SU-DHL-6 (cell line): ENCODE measurements around the gene EFNA5.

Experiments
- H2AFZ ChIP-seq: fragments of 200-600 bp; sonication (generic); 2 replicates; pipeline ENCODE4 v1.6.1; 2014; ENCODE audit warnings: low read depth, mild to moderate bottlenecking, moderate library complexity, mixed read lengths, antibody characterized with exemption, low read length; ENCODE audit not compliant: severe bottlenecking
- H3F3A ChIP-seq: fragments of 200-600 bp; shearing (Covaris generic); 2 replicates; pipeline ENCODE4 v1.6.0; 2016; ENCODE audit warnings: antibody characterized with exemption, mild to moderate bottlenecking; ENCODE audit not compliant: insufficient read depth
- H3K27ac ChIP-seq: fragments of 200-600 bp; sonication (generic); 2 replicates; pipeline ENCODE4 v1.5.1; 2016; ENCODE audit warnings: low read depth, mild to moderate bottlenecking, low read length, moderate library complexity, mixed read lengths
- H3K27me3 ChIP-seq: fragments of 200-600 bp; sonication (generic), shearing (Covaris generic); 2 replicates; pipeline ENCODE4 v1.6.0; 2014; ENCODE audit warnings: mild to moderate bottlenecking, low read length
- H3K36me3 ChIP-seq: fragments of 200-600 bp; sonication (generic); 2 replicates; pipeline ENCODE4 v1.6.1; 2014; ENCODE audit warnings: mild to moderate bottlenecking, low read length, mixed read lengths
- H3K4me2 ChIP-seq: fragments of 300-600, 200-600 bp; shearing (Covaris generic), sonication (generic); 2 replicates; pipeline ENCODE4 v1.6.0; 2014; ENCODE audit warnings: low read length, low read depth, mild to moderate bottlenecking; ENCODE audit not compliant: poor library complexity, severe bottlenecking
- H3K4me3 ChIP-seq: fragments of 200-600 bp; sonication (generic); 2 replicates; pipeline ENCODE4 v1.5.1; 2014; ENCODE audit warnings: antibody characterized with exemption, low read length, mild to moderate bottlenecking, mixed read lengths; ENCODE audit not compliant: insufficient read depth, poor library complexity, severe bottlenecking
- H3K79me2 ChIP-seq: fragments of 200-600 bp; sonication (generic); 2 replicates; pipeline ENCODE4 v1.6.1; 2014; ENCODE audit warnings: mild to moderate bottlenecking, low read length, moderate library complexity; ENCODE audit not compliant: insufficient read depth
- H3K9ac ChIP-seq: fragments of 200-600 bp; sonication (generic); 2 replicates; pipeline ENCODE4 v1.7.0; 2014; ENCODE audit warnings: mild to moderate bottlenecking, low read length
- H3K9me2 ChIP-seq: fragments of 200-600 bp; sonication (generic); replicated peaks from 2 replicates; pipeline ENCODE4 v1.6.1; 2014; ENCODE audit warnings: low read length; ENCODE audit not compliant: insufficient read depth
- H3K9me3 ChIP-seq: fragments of 200-600 bp; sonication (generic); 2 replicates; pipeline ENCODE4 v1.6.1; 2014; ENCODE audit warnings: low read length, mixed read lengths; ENCODE audit not compliant: insufficient read depth
- H4K20me1 ChIP-seq: fragments of 200-600 bp; sonication (generic); 2 replicates; pipeline ENCODE4 v1.6.1; 2014; ENCODE audit warnings: low read depth, mild to moderate bottlenecking, antibody characterized with exemption, low read length, moderate library complexity, mixed read lengths
- EZH2phosphoT487 ChIP-seq: fragments of 200-600 bp; sonication (generic), shearing (Covaris generic); conservative IDR thresholded peaks from 2 replicates; pipeline ENCODE4 v1.6.1; 2018; ENCODE audit warnings: mild to moderate bottlenecking, antibody characterized with exemption, low read length, moderate library complexity, mixed read lengths
- TF ChIP-seq, protein P1 (sequence below): fragments of 200-600 bp; sonication (generic); IDR thresholded peaks from one replicate; pipeline ENCODE4 v1.5.1; 2017; ENCODE audit warnings: antibody characterized with exemption, mild to moderate bottlenecking, low read length, moderate library complexity; ENCODE audit not compliant: insufficient read depth, poor library complexity, severe bottlenecking

The EFNA5 gene

DNA sequence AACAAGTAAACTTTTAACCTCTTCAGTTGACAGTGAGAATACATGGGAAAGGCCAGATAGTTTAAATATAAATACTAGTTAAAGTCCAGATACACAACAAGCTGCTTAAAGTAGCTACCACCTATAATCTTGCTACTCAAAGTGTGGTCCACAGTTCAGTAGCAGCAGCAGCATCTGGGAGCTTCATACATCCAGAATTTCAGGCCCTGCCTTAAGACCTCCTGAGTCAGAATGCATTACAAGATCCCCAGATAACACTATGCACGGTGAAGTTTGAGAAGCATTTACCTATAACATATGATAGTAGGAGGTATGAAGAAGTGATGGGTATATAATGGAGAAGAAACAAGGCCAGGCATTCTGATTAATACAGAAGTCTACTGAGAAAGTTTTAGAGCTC is 244.5 kb downstream of the EFNA5 start:
- no peak overlapping the region for H3K27ac ChIP-seq
- no peak overlapping the region for H3K9ac ChIP-seq
- H3K4me3 ChIP-seq: no peak overlapping the region
- no peak for TF ChIP-seq EZH2phosphoT487
- TF ChIP-seq, protein P1, sequence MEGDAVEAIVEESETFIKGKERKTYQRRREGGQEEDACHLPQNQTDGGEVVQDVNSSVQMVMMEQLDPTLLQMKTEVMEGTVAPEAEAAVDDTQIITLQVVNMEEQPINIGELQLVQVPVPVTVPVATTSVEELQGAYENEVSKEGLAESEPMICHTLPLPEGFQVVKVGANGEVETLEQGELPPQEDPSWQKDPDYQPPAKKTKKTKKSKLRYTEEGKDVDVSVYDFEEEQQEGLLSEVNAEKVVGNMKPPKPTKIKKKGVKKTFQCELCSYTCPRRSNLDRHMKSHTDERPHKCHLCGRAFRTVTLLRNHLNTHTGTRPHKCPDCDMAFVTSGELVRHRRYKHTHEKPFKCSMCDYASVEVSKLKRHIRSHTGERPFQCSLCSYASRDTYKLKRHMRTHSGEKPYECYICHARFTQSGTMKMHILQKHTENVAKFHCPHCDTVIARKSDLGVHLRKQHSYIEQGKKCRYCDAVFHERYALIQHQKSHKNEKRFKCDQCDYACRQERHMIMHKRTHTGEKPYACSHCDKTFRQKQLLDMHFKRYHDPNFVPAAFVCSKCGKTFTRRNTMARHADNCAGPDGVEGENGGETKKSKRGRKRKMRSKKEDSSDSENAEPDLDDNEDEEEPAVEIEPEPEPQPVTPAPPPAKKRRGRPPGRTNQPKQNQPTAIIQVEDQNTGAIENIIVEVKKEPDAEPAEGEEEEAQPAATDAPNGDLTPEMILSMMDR: no peak
- H3K9me3 ChIP-seq: no peaks in the 10 kb centered on the region
- no peaks in the 10 kb centered on the region for H4K20me1 ChIP-seq
- H3K27me3 ChIP-seq: no peaks in the 10 kb centered on the region
- H3F3A ChIP-seq: no peaks in the 10 kb centered on the region
- H3K79me2 ChIP-seq: no peaks in the 10 kb centered on the region
- H2AFZ ChIP-seq: no peak overlapping the region
- no peaks in the 10 kb centered on the region for H3K9me2 ChIP-seq
- no peak overlapping the region for H3K4me2 ChIP-seq
- H3K36me3 ChIP-seq: no peaks in the 10 kb centered on the region

DNA sequence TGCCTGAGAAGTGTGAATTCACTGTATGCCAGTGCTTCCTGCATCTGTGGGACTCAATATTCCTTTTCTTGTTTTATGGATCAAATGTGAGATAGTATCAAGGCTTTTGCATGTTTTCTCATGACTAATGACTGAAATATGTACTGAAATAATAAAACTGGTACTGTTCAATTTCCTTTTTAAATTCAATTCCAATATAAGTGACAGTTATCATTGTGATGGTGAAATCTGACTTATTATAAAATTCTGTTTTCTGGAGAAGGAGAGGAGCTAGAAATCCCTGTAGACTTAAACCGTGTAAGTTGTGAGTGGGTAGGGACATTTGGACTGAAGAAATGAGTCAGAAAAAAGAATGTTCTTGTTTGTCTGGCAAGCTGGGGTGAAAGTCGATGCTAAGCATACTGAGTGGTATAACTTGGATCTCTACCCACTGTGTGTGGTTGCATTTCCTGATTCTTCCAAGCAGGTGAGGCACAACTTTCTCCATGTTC is 245.2 kb downstream of the EFNA5 start:
- Histone ChIP-seq H3K9me2 (no peaks in the 10 kb centered on the region), H3K9me3 (no peaks in the 10 kb centered on the region), H4K20me1 (no peaks in the 10 kb centered on the region), H3K4me3 (no peak overlapping the region), H3K36me3 (no peaks in the 10 kb centered on the region), H3K4me2 (no peak overlapping the region), H3K27me3 (no peaks in the 10 kb centered on the region), H3K79me2 (no peaks in the 10 kb centered on the region), H3K9ac (no peak overlapping the region), H2AFZ (no peak overlapping the region), H3F3A (no peaks in the 10 kb centered on the region), H3K27ac (no peak overlapping the region)
- TF ChIP-seq EZH2phosphoT487: no peak
- TF ChIP-seq, protein P1: no peak

DNA sequence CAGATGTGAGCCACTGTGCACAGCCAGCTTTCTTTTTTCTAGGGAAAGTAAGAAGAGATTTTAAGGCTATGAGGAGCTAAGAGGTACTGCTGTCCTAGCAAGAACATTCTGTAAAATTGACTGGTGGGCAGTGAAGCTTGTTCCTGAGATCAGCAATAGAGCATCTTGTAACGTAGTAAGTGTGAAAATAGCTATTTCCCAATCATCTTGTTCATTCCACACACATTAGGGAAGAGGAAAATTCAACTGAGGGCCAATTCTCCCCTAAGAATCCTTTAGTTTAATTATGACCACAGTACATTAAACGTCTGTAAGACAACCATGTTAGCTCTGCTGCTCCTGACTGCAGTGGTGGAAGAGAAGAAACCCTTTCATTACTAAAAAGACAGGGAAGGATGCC is 246.2 kb downstream of the EFNA5 start:
- Histone ChIP-seq H2AFZ (no peak overlapping the region), H3K4me3 (no peak overlapping the region), H4K20me1 (no peaks in the 10 kb centered on the region), H3K79me2 (no peaks in the 10 kb centered on the region), H3K9me3 (no peaks in the 10 kb centered on the region), H3K27ac (no peak overlapping the region), H3K9me2 (no peaks in the 10 kb centered on the region), H3K9ac (no peak overlapping the region), H3K27me3 (no peaks in the 10 kb centered on the region), H3K4me2 (no peak overlapping the region), H3K36me3 (no peaks in the 10 kb centered on the region), H3F3A (no peaks in the 10 kb centered on the region)
- TF ChIP-seq EZH2phosphoT487: no peak
- TF ChIP-seq, protein P1: no peak

- no peaks in the 10 kb centered on the region for H3K9me2 ChIP-seq
- H3K27ac ChIP-seq: no peak overlapping the region
- H4K20me1 ChIP-seq: no peaks in the 10 kb centered on the region
- no peaks in the 10 kb centered on the region for H3F3A ChIP-seq
- H3K36me3 ChIP-seq: no peaks in the 10 kb centered on the region
- no peaks in the 10 kb centered on the region for H3K9me3 ChIP-seq
- no peaks in the 10 kb centered on the region for H3K79me2 ChIP-seq
- H3K4me3 ChIP-seq: no peak overlapping the region
- no peak for TF ChIP-seq EZH2phosphoT487
- TF ChIP-seq, protein P1: no peak
- H3K27me3 ChIP-seq: no peaks in the 10 kb centered on the region
- no peak overlapping the region for H2AFZ ChIP-seq
- no peak overlapping the region for H3K9ac ChIP-seq
- H3K4me2 ChIP-seq: no peak overlapping the region
Measured at GRCh38 chr5:107422494-107422893, 248.2 kb downstream of the EFNA5 start.
